SIG-M5 treated with dmso at 0.1 percent for 504 hours (cell line): ENCODE results near the gene NBEAL2.

Source experiments
- DNase-seq: peaks from one replicate; lab custom pipeline; 2025; ENCODE audit not compliant: unreplicated experiment; lab: John Stamatoyannopoulos, UW

Gene NBEAL2

GRCh38 chr3:47041114-47041513, 61.6 kb downstream of the NBEAL2 start:
- no peak for DNase-seq

- no peak for DNase-seq
Measured at GRCh38 chr3:47042231-47042791, 62.8 kb downstream of the NBEAL2 start.

- no peak for DNase-seq
Measured at GRCh38 chr3:47047069-47047468, 67.6 kb downstream of the NBEAL2 start.

GRCh38 chr3:47047673-47048072, 68.2 kb downstream of the NBEAL2 start:
- no peak for DNase-seq

GRCh38 chr3:47054412-47054811, 74.9 kb downstream of the NBEAL2 start:
- no peak for DNase-seq

- no peak for DNase-seq
Measured at GRCh38 chr3:47056705-47057104, 77.2 kb downstream of the NBEAL2 start.

- DNase-seq, result no peak
Measured at GRCh38 chr3:47057212-47057671, 77.8 kb downstream of the NBEAL2 start.
